GM21528 (cell line): ENCODE measurements around the gene ARPC2.

Experiments used
- ATAC-seq: cut with Tn5 transposase; IDR thresholded peaks from one replicate; pipeline ENCODE4 v1.9.1; 2021; ENCODE audit warnings: mild to moderate bottlenecking, moderate library complexity; ENCODE audit not compliant: unreplicated experiment, low FRiP score

The ARPC2 gene

DNA sequence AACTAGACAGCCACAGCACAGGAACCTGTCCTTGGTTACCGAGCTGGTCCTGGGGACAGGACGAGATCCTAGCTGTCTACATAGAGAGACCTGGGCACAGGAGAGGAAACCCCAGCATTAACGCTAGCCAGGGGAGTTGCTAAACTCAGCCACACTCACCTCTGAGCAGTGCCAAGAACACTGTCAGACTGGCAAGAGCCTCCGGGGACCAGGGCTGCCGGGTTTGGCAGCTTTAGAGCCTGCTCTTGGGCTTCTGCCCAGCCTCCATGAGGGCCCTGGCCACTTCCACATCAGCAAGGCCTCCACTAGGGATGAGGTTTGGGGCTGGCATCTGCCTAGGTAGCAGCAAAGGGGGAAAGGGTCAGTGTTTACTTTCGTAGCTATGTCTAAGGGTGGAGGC, 68.6 kb downstream of the ARPC2 start:
- ATAC-seq = no peak

- peak; percentile 69 for ATAC-seq
Measured at GRCh38 chr2:218286570-218287459, 69.8 kb downstream of the ARPC2 start.

GRCh38 chr2:218289639-218290315, 72.8 kb downstream of the ARPC2 start:
- no peak for ATAC-seq

- peak; percentile 49 for ATAC-seq
Measured at GRCh38 chr2:218290316-218291261, 73.6 kb downstream of the ARPC2 start.

DNA sequence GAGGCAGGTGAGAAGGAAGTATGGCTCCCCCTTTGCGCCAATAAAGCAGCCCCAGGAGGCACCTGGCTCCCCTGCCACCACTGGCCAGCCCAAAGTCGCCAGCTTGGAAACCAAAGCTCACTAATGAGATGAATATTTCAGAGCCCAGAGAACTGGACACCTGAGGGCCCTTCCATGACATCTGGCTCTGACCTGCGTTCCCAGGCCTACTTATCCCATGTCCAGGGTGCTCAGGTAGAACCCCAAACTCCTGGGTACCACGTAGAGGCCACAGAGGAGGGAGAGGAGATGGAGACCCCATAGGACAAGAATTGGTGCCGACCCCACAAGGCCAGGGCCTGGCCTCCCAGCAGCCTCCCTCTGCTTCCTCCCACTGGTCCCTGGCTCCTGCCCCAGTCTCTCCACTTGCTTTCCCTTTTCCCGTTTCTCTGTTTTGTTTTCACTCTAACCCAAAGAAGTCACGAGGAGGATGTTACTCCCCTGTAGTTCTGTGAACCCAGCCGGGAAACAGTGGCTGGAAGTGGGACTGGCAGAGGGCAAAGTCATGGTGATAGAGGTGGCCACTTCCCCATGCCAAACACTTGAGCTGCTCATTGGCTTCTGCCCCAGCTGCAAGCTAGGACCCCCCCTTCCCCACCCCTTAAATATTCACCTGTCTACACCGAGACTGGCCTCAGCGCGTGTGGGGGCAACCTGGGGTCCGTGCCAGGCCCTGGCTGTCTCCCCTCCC, 74.5 kb downstream of the ARPC2 start:
- no peak for ATAC-seq

- peak; percentile 67 for ATAC-seq
Measured at GRCh38 chr2:218292048-218293014, 75.3 kb downstream of the ARPC2 start, which contains the start of gene TMBIM1. TMBIM1 (minus strand) TSS chr2:218292503; CDS start chr2:218282141, 10,362 bp downstream.

DNA sequence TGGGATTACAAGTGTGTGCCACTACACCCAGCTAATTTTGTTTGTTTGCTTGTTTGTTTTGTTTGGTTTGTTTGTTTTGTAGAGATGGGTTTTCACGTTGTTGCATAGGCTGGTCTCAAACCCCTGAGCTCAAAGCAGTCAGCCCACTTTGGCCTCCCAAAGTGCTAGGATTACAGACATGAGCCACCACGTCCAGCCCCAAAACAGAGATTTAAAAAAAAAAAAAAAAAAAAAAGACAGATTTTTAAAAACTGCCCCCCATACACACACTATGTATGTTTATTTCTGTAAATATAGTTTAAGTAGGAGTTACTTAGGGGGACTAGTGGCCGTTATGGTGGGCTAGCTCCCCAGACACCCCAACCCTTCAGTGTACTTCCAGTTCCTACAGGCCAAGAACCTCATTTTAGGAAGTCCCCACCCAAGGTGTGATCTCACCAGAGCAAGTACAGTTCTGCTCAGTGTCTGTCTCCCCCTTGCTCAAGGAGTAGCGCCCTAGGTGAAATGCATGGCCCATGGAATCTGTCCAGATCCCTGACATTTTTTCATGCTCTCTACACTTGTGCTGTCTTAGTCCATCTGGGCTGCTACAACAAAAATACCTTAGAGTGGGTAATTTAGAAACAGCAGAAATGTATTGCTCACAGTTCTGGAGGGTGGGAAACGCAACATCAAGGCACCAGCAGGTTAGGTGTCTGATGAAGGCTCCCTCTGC, 76.9 kb downstream of the ARPC2 start:
- ATAC-seq = no peak

DNA sequence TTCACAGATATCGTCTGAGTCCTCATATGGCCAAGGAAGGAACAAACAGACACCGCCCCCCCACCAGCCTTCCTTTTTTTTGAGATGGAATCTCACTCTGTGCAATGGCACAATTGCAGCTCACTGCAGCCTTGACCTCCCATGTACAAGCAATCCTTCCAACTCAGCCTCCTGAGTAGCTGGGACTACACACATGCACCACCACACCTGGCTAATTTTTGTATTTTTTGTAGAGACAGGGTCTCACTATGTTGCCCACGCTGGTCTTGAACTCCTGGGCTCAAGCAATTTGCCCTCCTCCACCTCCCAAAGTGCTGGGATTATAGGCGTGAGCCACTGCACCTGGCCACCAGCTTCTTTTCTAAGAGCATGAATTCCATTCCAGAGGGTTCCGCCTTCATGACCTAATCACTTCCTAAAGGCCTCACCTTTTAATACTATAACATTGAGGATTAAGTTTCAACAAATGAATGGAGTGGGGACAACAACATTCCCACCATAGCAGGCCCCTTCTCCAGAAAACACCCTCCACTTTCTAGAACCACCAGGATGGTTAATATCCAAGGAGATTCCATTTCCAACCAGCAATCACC, 77.5 kb downstream of the ARPC2 start:
- no peak for ATAC-seq

- ATAC-seq = no peak
Measured at GRCh38 chr2:218295029-218295428, 78.0 kb downstream of the ARPC2 start.

GRCh38 chr2:218296200-218296599, 79.2 kb downstream of the ARPC2 start:
- ATAC-seq = no peak

DNA sequence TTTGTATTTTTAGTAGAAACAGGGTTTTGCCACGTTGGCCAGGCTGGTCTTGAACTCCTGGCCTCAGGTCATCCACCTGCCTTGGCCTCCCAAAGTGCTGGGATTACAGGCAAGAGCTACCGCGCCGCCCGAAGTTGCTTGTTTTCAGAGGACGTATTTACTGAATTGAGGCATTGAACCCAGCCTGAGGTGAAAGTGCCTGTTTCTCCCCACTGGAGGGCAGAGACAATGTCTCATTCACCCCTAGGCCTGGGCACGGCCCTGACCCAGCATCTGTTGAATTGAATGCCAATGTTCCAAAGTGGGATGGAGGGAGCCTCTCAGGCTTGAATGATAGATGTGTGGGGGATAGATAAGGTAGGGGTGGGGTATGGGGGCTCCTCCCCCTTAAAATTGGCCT, 79.9 kb downstream of the ARPC2 start:
- ATAC-seq = no peak

- ATAC-seq = no peak
Measured at GRCh38 chr2:218298314-218298875, 81.4 kb downstream of the ARPC2 start.

DNA sequence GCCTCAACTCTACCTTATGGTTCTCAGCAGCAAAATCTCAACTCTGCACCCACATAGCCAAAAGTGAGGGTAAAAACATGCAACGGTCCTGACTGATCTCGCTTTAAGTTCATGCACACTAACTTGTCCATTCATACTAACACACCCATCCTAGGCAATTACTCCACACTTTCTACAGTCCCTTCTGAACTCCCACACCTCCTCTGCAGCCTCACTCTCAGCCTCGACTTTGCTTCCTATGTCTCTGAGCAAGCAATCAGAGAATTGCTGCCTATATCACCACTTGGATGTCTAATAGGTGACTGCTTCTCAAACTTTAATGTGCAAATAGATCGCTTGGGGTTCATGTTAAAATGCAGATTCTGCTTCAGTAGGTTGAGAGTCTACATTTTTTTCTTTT, 83.2 kb downstream of the ARPC2 start:
- ATAC-seq = no peak

- ATAC-seq = peak; percentile 87
Measured at GRCh38 chr2:218301176-218301819, 84.3 kb downstream of the ARPC2 start.
